AG10803 (cell line): ENCODE measurements around the gene ATAD2B.
"Not testable (repeated sequence)": the region's sequence is repeated elsewhere in the genome, so short reads cannot be mapped to it uniquely, and the experiment has no call there.

ENCODE experiments used
- DNase-seq: peaks from one replicate; pipeline ENCODE4 v3.0.0; 2010; ENCODE audit warnings: low read depth
- H3K4me3 ChIP-seq: 2 replicates; pipeline ENCODE4 v1.5.1; 2011; ENCODE audit warnings: mild to moderate bottlenecking, low read length, control low read depth
- TF ChIP-seq, protein P1 (sequence below): conservative IDR thresholded peaks from 2 replicates; pipeline ENCODE4 v1.5.1; 2011; ENCODE audit warnings: mild to moderate bottlenecking, low read length, control low read depth, inconsistent platforms

The ATAD2B gene

DNA sequence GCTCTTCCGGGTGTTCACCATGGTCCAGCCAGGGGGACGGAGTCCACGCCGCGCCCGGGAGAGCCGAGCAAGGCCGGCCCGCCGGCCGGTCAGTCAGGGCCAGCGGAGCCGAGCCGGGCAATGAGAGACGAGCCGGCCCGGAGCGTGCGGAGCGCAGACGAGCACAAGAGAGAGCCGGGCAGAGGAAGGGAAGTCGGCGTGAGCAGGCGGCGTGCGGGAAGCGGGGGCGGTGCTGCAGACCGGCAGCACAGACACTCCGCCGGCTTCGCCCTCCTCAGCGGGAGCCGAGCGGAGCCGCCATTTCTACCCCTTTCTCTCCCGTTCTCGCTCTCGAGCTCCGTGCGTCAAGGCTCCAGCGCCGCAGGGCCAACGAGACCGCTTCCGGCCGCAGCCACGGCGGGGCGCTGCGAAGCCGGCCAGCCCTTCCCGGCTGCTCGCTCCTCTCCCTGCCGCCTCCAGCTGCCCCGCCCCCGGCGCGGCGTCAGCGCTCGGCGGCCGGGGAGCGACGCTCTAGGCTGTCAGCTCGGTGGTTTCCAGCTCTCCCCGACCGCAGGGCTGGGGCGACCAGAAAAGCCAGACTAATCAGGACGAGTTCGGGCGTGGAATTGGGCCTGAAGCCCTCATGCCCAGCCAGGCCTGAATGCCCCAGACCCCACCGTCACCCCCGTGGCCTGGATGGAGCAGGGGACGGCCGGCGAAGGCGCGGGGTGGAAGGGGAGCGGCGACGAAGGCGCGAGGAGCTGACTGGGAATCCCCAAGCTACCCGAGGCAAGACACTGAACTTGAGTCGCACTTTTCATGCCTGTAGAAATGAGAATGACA, at the start of gene ATAD2B:
TSS of gene ATAD2B (minus strand) at position 374 of the 822 bp plus-strand sequence. CDS start at position 21, 353 bp downstream.
- peak within 1 kb of the TSS; percentile 89 for H3K4me3 ChIP-seq
- TF ChIP-seq, protein P1, sequence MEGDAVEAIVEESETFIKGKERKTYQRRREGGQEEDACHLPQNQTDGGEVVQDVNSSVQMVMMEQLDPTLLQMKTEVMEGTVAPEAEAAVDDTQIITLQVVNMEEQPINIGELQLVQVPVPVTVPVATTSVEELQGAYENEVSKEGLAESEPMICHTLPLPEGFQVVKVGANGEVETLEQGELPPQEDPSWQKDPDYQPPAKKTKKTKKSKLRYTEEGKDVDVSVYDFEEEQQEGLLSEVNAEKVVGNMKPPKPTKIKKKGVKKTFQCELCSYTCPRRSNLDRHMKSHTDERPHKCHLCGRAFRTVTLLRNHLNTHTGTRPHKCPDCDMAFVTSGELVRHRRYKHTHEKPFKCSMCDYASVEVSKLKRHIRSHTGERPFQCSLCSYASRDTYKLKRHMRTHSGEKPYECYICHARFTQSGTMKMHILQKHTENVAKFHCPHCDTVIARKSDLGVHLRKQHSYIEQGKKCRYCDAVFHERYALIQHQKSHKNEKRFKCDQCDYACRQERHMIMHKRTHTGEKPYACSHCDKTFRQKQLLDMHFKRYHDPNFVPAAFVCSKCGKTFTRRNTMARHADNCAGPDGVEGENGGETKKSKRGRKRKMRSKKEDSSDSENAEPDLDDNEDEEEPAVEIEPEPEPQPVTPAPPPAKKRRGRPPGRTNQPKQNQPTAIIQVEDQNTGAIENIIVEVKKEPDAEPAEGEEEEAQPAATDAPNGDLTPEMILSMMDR = peak; percentile 59
- peak; percentile 95 for DNase-seq

DNA sequence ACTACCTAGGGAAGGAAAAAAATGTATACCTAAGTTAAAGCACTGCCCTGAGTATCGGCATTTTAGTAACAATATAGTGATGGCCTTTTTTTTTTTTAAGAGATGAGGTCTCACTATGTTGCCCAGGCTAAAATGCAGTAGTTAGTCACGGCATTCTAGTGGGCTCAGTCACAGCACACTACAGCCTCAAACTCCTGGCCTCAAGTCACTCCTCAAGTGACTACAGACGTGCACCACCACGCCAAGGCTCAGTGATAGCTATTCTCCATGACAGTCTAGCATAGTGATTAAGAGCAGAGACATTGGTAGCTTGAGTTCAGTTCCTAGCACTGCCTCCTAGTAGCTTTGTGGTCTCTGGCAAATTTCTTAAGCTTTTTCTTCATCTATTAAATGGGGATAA, 40.9 kb upstream of the ATAD2B start:
- no peak for DNase-seq
- TF ChIP-seq, protein P1 = no peak
- no peak overlapping the region for H3K4me3 ChIP-seq

DNA sequence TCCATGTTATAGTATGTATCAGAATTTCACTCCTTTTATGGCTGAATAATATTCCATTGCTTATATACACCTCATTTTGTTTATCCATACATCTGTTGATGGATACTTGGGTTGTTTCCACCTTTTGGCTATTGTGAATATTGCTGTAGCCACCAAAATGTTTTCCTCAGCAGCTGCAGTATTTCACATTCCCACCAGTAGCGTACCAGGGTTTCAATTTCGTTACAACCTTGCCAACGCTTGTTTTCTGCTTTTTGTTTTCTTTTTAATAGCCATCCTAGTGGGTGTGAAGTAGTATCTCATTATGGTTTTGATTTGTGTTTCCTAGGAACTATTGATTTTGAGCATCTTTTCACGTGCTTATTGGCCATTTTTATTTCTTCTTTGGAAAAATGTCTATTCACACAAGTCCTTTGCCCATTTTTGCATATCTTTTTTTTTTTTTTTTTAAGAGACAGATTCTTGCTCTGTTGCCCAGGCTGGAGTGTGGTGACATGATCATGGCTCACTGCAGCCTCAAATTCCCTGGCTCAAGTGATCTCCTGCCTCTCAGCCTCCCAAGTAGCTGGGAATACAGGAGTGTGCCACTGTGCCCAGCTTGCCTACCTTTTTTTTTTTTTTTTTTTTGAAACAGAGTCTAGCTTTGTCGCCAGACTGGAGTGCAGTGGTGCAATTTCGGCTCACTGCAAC, 27.5 kb upstream of the ATAD2B start:
- TF ChIP-seq, protein P1 = peak; percentile 65
- peak overlapping the region; percentile 50 for H3K4me3 ChIP-seq

DNA sequence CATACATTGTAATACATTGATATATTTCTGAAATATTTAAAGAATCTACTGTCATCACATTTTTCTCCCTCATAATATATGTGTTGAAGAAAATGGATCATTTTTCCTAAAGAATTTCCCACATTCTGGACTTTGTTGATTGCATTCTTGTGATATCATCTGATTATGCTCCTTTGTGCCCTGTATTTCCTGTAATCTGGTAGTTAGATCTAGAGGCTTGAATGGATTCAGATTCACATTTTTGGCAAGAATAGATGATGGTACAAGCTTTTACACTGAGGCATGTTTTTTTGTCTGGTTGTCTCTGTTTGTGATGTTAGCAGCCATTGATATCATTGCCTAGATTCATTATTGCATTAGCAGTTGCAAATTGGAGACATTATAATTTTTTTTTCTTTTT, 26.7 kb upstream of the ATAD2B start:
- H3K4me3 ChIP-seq = no peak overlapping the region
- no peak for DNase-seq
- TF ChIP-seq, protein P1 = no peak

More for the DNA sequence above, 27.5 kb upstream of the ATAD2B start:
- peak; percentile 54 for DNase-seq

DNA sequence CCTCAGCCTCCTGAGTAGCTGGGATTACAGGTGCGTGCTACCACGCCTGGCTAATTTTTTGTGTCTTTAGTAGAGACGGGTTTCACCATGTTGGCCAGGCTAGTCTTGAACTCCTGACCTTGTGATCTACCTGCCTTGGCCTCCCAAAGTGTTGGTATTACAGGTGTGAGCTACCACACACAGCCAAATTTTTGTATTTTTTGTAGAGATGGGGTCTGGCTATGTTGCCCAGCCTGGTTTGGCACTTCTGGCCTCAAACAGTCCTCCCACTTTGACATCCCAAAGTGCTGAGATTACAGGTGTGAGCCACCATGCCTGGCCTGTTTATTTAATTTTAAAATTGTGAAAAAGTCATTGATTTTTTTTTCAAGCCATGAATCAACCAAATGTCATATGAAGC, 25.6 kb upstream of the ATAD2B start:
- DNase-seq, H3K4me3 ChIP-seq: not testable (repeated sequence)

DNA sequence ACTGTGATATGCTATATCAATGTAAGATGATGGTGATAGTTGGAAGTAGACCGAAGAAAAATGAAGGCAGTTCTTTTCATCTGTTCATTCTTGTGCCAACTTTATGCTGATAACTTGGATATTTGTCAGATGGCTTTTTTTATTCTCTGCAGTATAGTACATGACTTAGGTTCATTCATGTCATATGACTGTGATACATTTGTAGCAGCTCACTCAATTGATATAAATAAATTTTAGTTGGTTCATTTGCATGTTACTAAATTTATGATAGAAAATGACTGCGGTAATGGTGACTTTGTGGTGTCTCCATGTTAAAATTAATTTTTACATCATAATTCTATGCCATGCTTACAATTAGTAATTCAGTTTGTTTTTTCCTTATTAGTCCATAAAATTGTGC, 20.4 kb upstream of the ATAD2B start:
- H3K4me3 ChIP-seq = no peak overlapping the region
- no peak for DNase-seq
- TF ChIP-seq, protein P1 = no peak

DNA sequence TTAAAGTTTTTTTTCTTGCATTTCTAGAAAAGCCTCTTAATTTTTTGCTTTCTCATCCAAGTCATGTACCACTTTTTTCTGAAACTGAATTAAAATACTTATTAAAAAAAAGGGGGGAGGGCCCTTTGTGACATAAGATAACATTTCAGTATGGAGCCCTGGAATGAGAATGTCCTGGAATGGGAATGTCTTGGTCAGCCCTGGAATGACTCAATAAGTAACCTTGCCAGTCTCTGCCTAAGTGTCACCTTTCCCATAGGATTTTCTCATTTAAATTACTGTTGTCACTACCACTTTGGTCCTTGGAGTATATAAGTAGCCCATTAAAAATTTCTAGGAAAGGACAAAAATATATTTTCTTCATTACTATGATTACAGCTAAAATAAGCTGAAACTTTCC, 18.1 kb upstream of the ATAD2B start:
- TF ChIP-seq, protein P1 = no peak
- no peak overlapping the region for H3K4me3 ChIP-seq
- no peak for DNase-seq
